ENCODE results near the gene HOXA11. TPM values are rescaled to one million over a fixed set of nuclear protein-coding genes. Genes with fewer than 3 reads are reported as not detected.
A peak's percentile ranks its signal among the peaks of the same experiment; 100 is the strongest.

The HOXA11 gene
- total and polyA plus RNA-seq, 10 of the 15 experiments (the other 5 are each of a cell fraction or from before 2014, with no cell fraction given), result not detected

DNA sequence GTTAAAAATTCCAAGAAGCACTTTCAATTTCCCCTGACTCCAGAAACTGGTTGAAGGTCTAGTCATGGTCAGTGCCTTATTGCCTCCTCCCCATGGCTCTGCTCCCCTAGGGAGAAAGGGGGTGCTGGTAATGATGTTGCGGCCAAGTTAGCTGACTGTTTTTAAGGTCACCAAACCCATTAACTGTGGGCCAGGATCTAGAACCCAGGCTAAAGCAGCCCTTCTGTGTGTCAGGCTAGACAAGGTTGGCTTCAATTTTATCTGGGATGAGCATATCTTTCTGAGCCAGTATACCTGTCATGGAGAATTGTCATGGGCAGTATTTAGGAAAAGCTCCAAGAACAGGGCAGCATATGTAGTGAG, 26.0 kb upstream of the HOXA11 start (continued):
- TF ChIP-seq, protein P1, sequence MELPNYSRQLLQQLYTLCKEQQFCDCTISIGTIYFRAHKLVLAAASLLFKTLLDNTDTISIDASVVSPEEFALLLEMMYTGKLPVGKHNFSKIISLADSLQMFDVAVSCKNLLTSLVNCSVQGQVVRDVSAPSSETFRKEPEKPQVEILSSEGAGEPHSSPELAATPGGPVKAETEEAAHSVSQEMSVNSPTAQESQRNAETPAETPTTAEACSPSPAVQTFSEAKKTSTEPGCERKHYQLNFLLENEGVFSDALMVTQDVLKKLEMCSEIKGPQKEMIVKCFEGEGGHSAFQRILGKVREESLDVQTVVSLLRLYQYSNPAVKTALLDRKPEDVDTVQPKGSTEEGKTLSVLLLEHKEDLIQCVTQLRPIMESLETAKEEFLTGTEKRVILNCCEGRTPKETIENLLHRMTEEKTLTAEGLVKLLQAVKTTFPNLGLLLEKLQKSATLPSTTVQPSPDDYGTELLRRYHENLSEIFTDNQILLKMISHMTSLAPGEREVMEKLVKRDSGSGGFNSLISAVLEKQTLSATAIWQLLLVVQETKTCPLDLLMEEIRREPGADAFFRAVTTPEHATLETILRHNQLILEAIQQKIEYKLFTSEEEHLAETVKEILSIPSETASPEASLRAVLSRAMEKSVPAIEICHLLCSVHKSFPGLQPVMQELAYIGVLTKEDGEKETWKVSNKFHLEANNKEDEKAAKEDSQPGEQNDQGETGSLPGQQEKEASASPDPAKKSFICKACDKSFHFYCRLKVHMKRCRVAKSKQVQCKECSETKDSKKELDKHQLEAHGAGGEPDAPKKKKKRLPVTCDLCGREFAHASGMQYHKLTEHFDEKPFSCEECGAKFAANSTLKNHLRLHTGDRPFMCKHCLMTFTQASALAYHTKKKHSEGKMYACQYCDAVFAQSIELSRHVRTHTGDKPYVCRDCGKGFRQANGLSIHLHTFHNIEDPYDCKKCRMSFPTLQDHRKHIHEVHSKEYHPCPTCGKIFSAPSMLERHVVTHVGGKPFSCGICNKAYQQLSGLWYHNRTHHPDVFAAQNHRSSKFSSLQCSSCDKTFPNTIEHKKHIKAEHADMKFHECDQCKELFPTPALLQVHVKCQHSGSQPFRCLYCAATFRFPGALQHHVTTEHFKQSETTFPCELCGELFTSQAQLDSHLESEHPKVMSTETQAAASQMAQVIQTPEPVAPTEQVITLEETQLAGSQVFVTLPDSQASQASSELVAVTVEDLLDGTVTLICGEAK (IDR thresholded peaks at IDR 0.05; ENCODE audit: borderline replicate concordance), result no peak

GRCh38 chr7:27210441-27211083, 25.5 kb upstream of the HOXA11 start:
- in situ Hi-C loops (cut with MboI) (no loop called here), intact Hi-C loops (cut with micrococcal nuclease; ENCODE audit: unreplicated experiment) (loop anchor here (5.0 kb wide), 1 partner anchor 367 kb away; no protein-coding TSS in a partner anchor)
- Histone ChIP-seq H3K27ac (ENCODE audit: control insufficient read depth, insufficient read depth) (no peak overlapping the region), H3K4me2 (ENCODE audit: control insufficient read depth, insufficient read depth) (no peak overlapping the region), H3K36me3 (ENCODE audit: control insufficient read depth in 2 of 2, insufficient read depth in 2 of 2, low read length in 1 of 2) (no peaks in the 10 kb centered on the region), H3K79me2 (ENCODE audit: control insufficient read depth, insufficient read depth, low read length) (no peaks in the 10 kb centered on the region), H3K4me1 (ENCODE audit: control insufficient read depth, insufficient read depth, low read length) (no peaks in the 10 kb centered on the region), H3K4me3 (no peak overlapping the region), H3K9me3 (replicated peaks; ENCODE audit: control insufficient read depth, insufficient read depth, low read length) (no peaks in the 10 kb centered on the region), H3K9ac (ENCODE audit: control insufficient read depth, insufficient read depth, low read length) (no peak overlapping the region), H2AFZ (ENCODE audit: control insufficient read depth, low read depth, low read length) (no peak overlapping the region), H4K20me1 (ENCODE audit: control insufficient read depth, insufficient read depth) (no peaks in the 10 kb centered on the region), H3K27me3 (replicated peaks in 1 of 2; ENCODE audit: control insufficient read depth in 2 of 2, insufficient read depth in 2 of 2, low read length in 1 of 2) (peaks cover 3 to 28% of the 10 kb centered on the region in 2 experiments)
- ChIA-PET POLR2A (interaction anchor here (0.8 kb wide), 1 partner anchor 11 kb away, joined by 3 read pairs; no protein-coding TSS in a partner anchor), SMC1A (ENCODE audit: uncharacterized antibody, unreplicated experiment) (interaction anchor here (0.9 to 1.5 kb wide), 8 partner anchors 14 to 724 kb away, joined by 3 to 6 read pairs (median 3); no protein-coding TSS in a partner anchor), RAD21 (ENCODE audit: unreplicated experiment) (interaction anchor here (1.6 to 1.8 kb wide), 2 partner anchors 364 to 395 kb away, joined by 5 to 8 read pairs; no protein-coding TSS in a partner anchor), CTCF (interaction anchor here (0.6 to 4.1 kb wide), 9 partner anchors 15 to 709 kb away, joined by 3 to 23 read pairs (median 3); no protein-coding TSS in a partner anchor)
- peak; percentile 74 for ATAC-seq
- TF ChIP-seq CTCF (IDR thresholded peaks at IDR 0.05 in 2 of 3, conservative IDR thresholded peaks at IDR 0.05 in 1 of 3; ENCODE audit: control insufficient read depth in 2 of 3, extremely low read depth in 1 of 3, insufficient read depth in 1 of 3, low read depth in 3 of 3, low read length in 3 of 3), result peak; percentile 55 to 72 (median 67)
- peak; percentile 38; the same call in 1 of the 2 replicates for TF ChIP-seq RAD21 (IDR thresholded peaks at IDR 0.05; ENCODE audit: insufficient read depth, low read depth, low read length)
- TF ChIP-seq, protein P2, sequence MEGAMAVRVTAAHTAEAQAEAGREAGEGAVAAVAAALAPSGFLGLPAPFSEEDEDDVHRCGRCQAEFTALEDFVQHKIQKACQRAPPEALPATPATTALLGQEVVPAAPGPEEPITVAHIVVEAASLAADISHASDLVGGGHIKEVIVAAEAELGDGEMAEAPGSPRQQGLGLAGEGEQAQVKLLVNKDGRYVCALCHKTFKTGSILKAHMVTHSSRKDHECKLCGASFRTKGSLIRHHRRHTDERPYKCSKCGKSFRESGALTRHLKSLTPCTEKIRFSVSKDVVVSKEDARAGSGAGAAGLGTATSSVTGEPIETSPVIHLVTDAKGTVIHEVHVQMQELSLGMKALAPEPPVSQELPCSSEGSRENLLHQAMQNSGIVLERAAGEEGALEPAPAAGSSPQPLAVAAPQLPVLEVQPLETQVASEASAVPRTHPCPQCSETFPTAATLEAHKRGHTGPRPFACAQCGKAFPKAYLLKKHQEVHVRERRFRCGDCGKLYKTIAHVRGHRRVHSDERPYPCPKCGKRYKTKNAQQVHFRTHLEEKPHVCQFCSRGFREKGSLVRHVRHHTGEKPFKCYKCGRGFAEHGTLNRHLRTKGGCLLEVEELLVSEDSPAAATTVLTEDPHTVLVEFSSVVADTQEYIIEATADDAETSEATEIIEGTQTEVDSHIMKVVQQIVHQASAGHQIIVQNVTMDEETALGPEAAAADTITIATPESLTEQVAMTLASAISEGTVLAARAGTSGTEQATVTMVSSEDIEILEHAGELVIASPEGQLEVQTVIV (IDR thresholded peaks at IDR 0.05; ENCODE audit: borderline replicate concordance, partially characterized antibody), result no peak
- TF ChIP-seq SMC3 (IDR thresholded peaks at IDR 0.05; ENCODE audit: borderline replicate concordance, low read length), result peak; percentile 48; the same call in 1 of the 2 replicates
- TF ChIP-seq ESRRA (IDR thresholded peaks at IDR 0.05; ENCODE audit: low read length), result no peak
- FAIRE-seq, result no peak
- DNase-seq (ENCODE audit: low read depth, low spot score), result no peak
- BruUV-seq (replicated peaks), result no TSS peak
- 15% methylated on average over 32 of the region's 32 CpGs for WGBS (ENCODE audit: insufficient coverage, insufficient replicate concordance, low lambda C conversion rate, missing lambda C conversion rate)
